Measurements from ENCODE around the gene RPS2.

Gene RPS2

GRCh38 chr16:1976216-1976520 is 11.5 kb upstream of the RPS2 start:
- Histone ChIP-seq H4K20me1 (peaks cover 80% of the 10 kb centered on the region), H3K27ac (no peak overlapping the region), H3K9me3 (no peaks in the 10 kb centered on the region), H3K4me1 (peaks cover 35% of the 10 kb centered on the region), H3K9ac (no peak overlapping the region), H3K27me3 (peaks cover 37% of the 10 kb centered on the region), H3K4me3 (no peak overlapping the region), H3K36me3 (peaks cover 63% of the 10 kb centered on the region), H3K4me2 (no peak overlapping the region)
- TF ChIP-seq Cebpa-rat (IDR thresholded peaks at IDR 0.05): no peak

- H3K9ac ChIP-seq: no peak overlapping the region
- H3K4me2 ChIP-seq: no peak overlapping the region
- TF ChIP-seq Cebpa-rat (IDR thresholded peaks at IDR 0.05): no peak
- peaks cover 63% of the 10 kb centered on the region for H3K36me3 ChIP-seq
- peaks cover 31% of the 10 kb centered on the region for H3K27me3 ChIP-seq
- peaks cover 74% of the 10 kb centered on the region for H4K20me1 ChIP-seq
- no peak overlapping the region for H3K27ac ChIP-seq
- peaks cover 36% of the 10 kb centered on the region for H3K4me1 ChIP-seq
- H3K9me3 ChIP-seq: no peaks in the 10 kb centered on the region
- no peak overlapping the region for H3K4me3 ChIP-seq
These were observed 11.0 kb upstream of the RPS2 start for GRCh38 chr16:1975432-1976215.

- no peak overlapping the region for H3K9ac ChIP-seq
- no peak for TF ChIP-seq Cebpa-rat (IDR thresholded peaks at IDR 0.05)
- H3K36me3 ChIP-seq: peaks cover 59% of the 10 kb centered on the region
- no peaks in the 10 kb centered on the region for H3K9me3 ChIP-seq
- H4K20me1 ChIP-seq: peaks cover 62% of the 10 kb centered on the region
- peaks cover 29% of the 10 kb centered on the region for H3K4me1 ChIP-seq
- no peak overlapping the region for H3K4me2 ChIP-seq
- H3K4me3 ChIP-seq: no peak overlapping the region
- no peak overlapping the region for H3K27ac ChIP-seq
- H3K27me3 ChIP-seq: peaks cover 19% of the 10 kb centered on the region
These were observed 9.8 kb upstream of the RPS2 start for GRCh38 chr16:1974157-1975070.

GRCh38 chr16:1973461-1974156 is 9.0 kb upstream of the RPS2 start:
- H3K4me3 ChIP-seq: peak overlapping the region; percentile 100; the same call in 1 of the 2 replicates

GRCh38 chr16:1972490-1972877 is 7.9 kb upstream of the RPS2 start:
- peaks cover 27% of the 10 kb centered on the region for H3K4me1 ChIP-seq

More at GRCh38 chr16:1973461-1974156, 9.0 kb upstream of the RPS2 start:
- TF ChIP-seq Cebpa-rat (IDR thresholded peaks at IDR 0.05): no peak
- H3K4me1 ChIP-seq: peaks cover 27% of the 10 kb centered on the region
- peaks cover 11% of the 10 kb centered on the region for H3K27me3 ChIP-seq
- peak overlapping the region; percentile 99 for H3K4me2 ChIP-seq
- H4K20me1 ChIP-seq: peaks cover 54% of the 10 kb centered on the region
- H3K9me3 ChIP-seq: no peaks in the 10 kb centered on the region
- peak overlapping the region; percentile 92; the same call in 1 of the 2 replicates for H3K9ac ChIP-seq
- H3K27ac ChIP-seq: no peak overlapping the region
- peaks cover 51% of the 10 kb centered on the region for H3K36me3 ChIP-seq

GRCh38 chr16:1971796-1972489 is 7.3 kb upstream of the RPS2 start, which contains the start of gene TBL3:
Gene TBL3, plus strand, starts transcription at chr16:1972053. Its CDS starts 112 bp downstream, at chr16:1972165.
- Histone ChIP-seq H3K36me3 (peaks cover 38% of the 10 kb centered on the region), H3K27ac (peak within 1 kb of the TSS; percentile 92), H3K4me1 (peaks cover 27% of the 10 kb centered on the region), H3K4me2 (peak within 1 kb of the TSS; percentile 99), H3K9ac (peak within 1 kb of the TSS; percentile 92), H4K20me1 (peaks cover 42% of the 10 kb centered on the region), H3K9me3 (no peaks in the 10 kb centered on the region), H3K27me3 (no peaks in the 10 kb centered on the region), H3K4me3 (peak within 1 kb of the TSS; percentile 100)
- no peak for TF ChIP-seq Cebpa-rat (IDR thresholded peaks at IDR 0.05)

More at GRCh38 chr16:1972490-1972877, 7.9 kb upstream of the RPS2 start:
- Histone ChIP-seq H4K20me1 (peaks cover 43% of the 10 kb centered on the region), H3K9ac (peak overlapping the region; percentile 92), H3K36me3 (peaks cover 40% of the 10 kb centered on the region), H3K4me3 (peak overlapping the region; percentile 100), H3K9me3 (no peaks in the 10 kb centered on the region), H3K4me2 (peak overlapping the region; percentile 99), H3K27ac (peak overlapping the region; percentile 92), H3K27me3 (no peaks in the 10 kb centered on the region)
- TF ChIP-seq Cebpa-rat (IDR thresholded peaks at IDR 0.05): no peak

- H3K4me1 ChIP-seq: peaks cover 39% of the 10 kb centered on the region
- H3K9me3 ChIP-seq: no peaks in the 10 kb centered on the region
- H3K4me2 ChIP-seq: no peak overlapping the region
- TF ChIP-seq Cebpa-rat (IDR thresholded peaks at IDR 0.05): no peak
- H3K36me3 ChIP-seq: peaks cover 16% of the 10 kb centered on the region
- H4K20me1 ChIP-seq: peaks cover 25% of the 10 kb centered on the region
- no peaks in the 10 kb centered on the region for H3K27me3 ChIP-seq
- H3K27ac ChIP-seq: no peak overlapping the region
- H3K9ac ChIP-seq: no peak overlapping the region
- H3K4me3 ChIP-seq: no peak overlapping the region
These were observed 3.7 kb upstream of the RPS2 start for GRCh38 chr16:1968146-1968953.

GRCh38 chr16:1966460-1966859 is 1.8 kb upstream of the RPS2 start, which contains the start of gene RNF151:
Gene RNF151, plus strand, starts transcription at chr16:1966856. Its CDS starts 26 bp downstream, at chr16:1966882.
- Histone ChIP-seq H3K9me3 (no peaks in the 10 kb centered on the region), H3K36me3 (peaks cover 35% of the 10 kb centered on the region), H3K4me1 (peaks cover 48% of the 10 kb centered on the region), H3K27ac (peak within 1 kb of the TSS; percentile 96), H3K9ac (peak within 1 kb of the TSS; percentile 97), H3K4me3 (peak within 1 kb of the TSS; percentile 90), H3K4me2 (peak within 1 kb of the TSS; percentile 98), H3K27me3 (no peaks in the 10 kb centered on the region), H4K20me1 (peaks cover 30% of the 10 kb centered on the region)
- no peak for TF ChIP-seq Cebpa-rat (IDR thresholded peaks at IDR 0.05)
